K562 (cell line): Measurements from ENCODE around the gene LRRC8A. TPM values are rescaled to one million over a fixed set of nuclear protein-coding genes. Genes with fewer than 3 reads are reported as not detected.

Experiments
- ATAC-seq: fragments of 200-7000 bp; cut with Tn5 transposase; 3 replicates; pipeline ENCODE4 v1.9.1; 2020; ENCODE audit warnings: moderate library complexity
- BruUV-seq: library from RNA; stranded (reverse); fragments of 400-500 nt; replicated peaks from 2 replicates; lab custom pipeline; 2021; lab: Mats Ljungman, UMichigan
- CTCF ChIA-PET: fragments of 300-600 bp; formaldehyde crosslinking; extraction: SDS; loops from one replicate; lab custom pipeline; 2021; ENCODE audit warnings: low intra/inter-chr PET ratio; lab: Yijun Ruan, JAX
- POLR2A ChIA-PET: fragments of 300-600, 350-650 bp; sonication (Branson Sonifier 250); formaldehyde crosslinking; extraction: SDS; loops from one replicate; lab custom pipeline; 2021; ENCODE audit warnings: antibody characterized with exemption, inconsistent platforms; lab: Yijun Ruan, JAX
- DNase-seq, 4 experiments: peaks; one replicate each; pipeline versions ENCODE4 v3.0.0 to v3.0.0-alpha.2; 2011 to 2018; ENCODE audit warnings: low spot score in 3 of 4, mixed read lengths in 3 of 4; ENCODE audit errors: extremely low read depth in 1 of 4
- FAIRE-seq: peaks from 2 replicates; lab custom pipeline; 2011; peaks lifted over from hg19 to GRCh38; lab: Jason Lieb, UNC
- H2AFZ ChIP-seq: 2 replicates; pipeline ENCODE4 v1.6.0; 2011; ENCODE audit warnings: low read depth, low read length, control low read depth, inconsistent platforms
- H3K27ac ChIP-seq: fragments of 200-600 bp; 3 replicates; pipeline ENCODE4 v1.8.0; 2011; ENCODE audit warnings: low read depth, mild to moderate bottlenecking, control low read depth, inconsistent platforms, low read length, moderate library complexity, mixed read lengths; ENCODE audit errors: extremely low read depth
- H3K27me3 ChIP-seq, 2 experiments: fragments of 300-600 bp in 1 of 2; 2 replicates in 1 of 2; 3 replicates in 1 of 2; pipeline versions ENCODE4 v1.6.0 to v1.8.0; 2011; ENCODE audit warnings: inconsistent platforms in 2 of 2, low read length in 2 of 2, mild to moderate bottlenecking in 1 of 2, mixed read lengths in 1 of 2, moderate library complexity in 1 of 2; ENCODE audit not compliant: control insufficient read depth in 2 of 2, insufficient read depth in 2 of 2
- H3K36me3 ChIP-seq: fragments of 300-600 bp; 3 replicates; pipeline ENCODE4 v1.8.0; 2011; ENCODE audit warnings: mild to moderate bottlenecking, low read length, inconsistent platforms; ENCODE audit not compliant: control insufficient read depth, insufficient read depth
- H3K4me1 ChIP-seq, 2 experiments: fragments of 200-600 bp in 1 of 2; replicated peaks in 1 of 2; 2 replicates in 1 of 2; 3 replicates in 1 of 2; pipeline versions ENCODE4 v1.5.1 to v1.8.0; 2011; ENCODE audit warnings: inconsistent platforms in 2 of 2, low read length in 2 of 2, mild to moderate bottlenecking in 1 of 2, mixed read lengths in 1 of 2, moderate library complexity in 1 of 2; ENCODE audit not compliant: control insufficient read depth in 2 of 2, insufficient read depth in 2 of 2
- H3K4me2 ChIP-seq: 2 replicates; pipeline ENCODE4 v1.6.1; 2011; ENCODE audit warnings: low read length, control low read depth, inconsistent platforms, mixed read lengths; ENCODE audit not compliant: insufficient read depth
- H3K4me3 ChIP-seq: fragments of 200-600 bp; sonication (generic), shearing (Covaris generic); 2 replicates; pipeline ENCODE4 v1.5.1; 2016; ENCODE audit warnings: control low read depth, inconsistent platforms
- H3K79me2 ChIP-seq: fragments of 200-600 bp; 3 replicates; pipeline ENCODE4 v1.8.0; 2011; ENCODE audit warnings: low read length, inconsistent platforms; ENCODE audit not compliant: control insufficient read depth, insufficient read depth
- H3K9ac ChIP-seq, 2 experiments: 2 replicates each; pipeline versions ENCODE4 v1.6.0 to v1.6.1; 2011; ENCODE audit warnings: low read depth in 2 of 2, low read length in 2 of 2, control low read depth in 1 of 2, inconsistent platforms in 1 of 2, mild to moderate bottlenecking in 1 of 2, mixed read lengths in 1 of 2; ENCODE audit not compliant: insufficient read depth in 1 of 2
- H3K9me1 ChIP-seq: one replicate; pipeline ENCODE4 v1.6.0; 2011; ENCODE audit warnings: inconsistent platforms, mild to moderate bottlenecking, low read length, moderate library complexity; ENCODE audit not compliant: control insufficient read depth, insufficient read depth
- H3K9me3 ChIP-seq: replicated peaks from 2 replicates; pipeline ENCODE4 v1.5.1; 2011; ENCODE audit warnings: low read depth, low read length, inconsistent platforms; ENCODE audit not compliant: control insufficient read depth, insufficient read depth
- H4K20me1 ChIP-seq: replicated peaks from 2 replicates; pipeline ENCODE4 v1.6.1; 2011; ENCODE audit warnings: low read length, inconsistent platforms, mixed read lengths; ENCODE audit not compliant: control insufficient read depth, insufficient read depth
- CEBPG ChIP-seq, 3 experiments: fragments of 200-800 bp in 1 of 3; sonication (Bioruptor generic) in 1 of 3; sonication (generic) in 1 of 3; formaldehyde crosslinking in 1 of 3; IDR thresholded peaks in 2 of 3; conservative IDR thresholded peaks in 1 of 3; 2 replicates each; pipeline versions ENCODE4 v1.6.1 to v1.8.0; 2016 to 2022; ENCODE audit warnings: missing compliant biosample characterization in 2 of 3, missing genetic modification characterization in 2 of 3, mild to moderate bottlenecking in 1 of 3, missing genetic modification reagents in 1 of 3
- FOXJ3 ChIP-seq: sonication (generic); formaldehyde crosslinking; IDR thresholded peaks from 2 replicates; pipeline ENCODE4 v1.4.0; 2020; ENCODE audit warnings: mild to moderate bottlenecking, missing genetic modification reagents
- MAX ChIP-seq: sonication (generic); formaldehyde crosslinking; IDR thresholded peaks from 2 replicates; pipeline ENCODE4 v1.9.0; 2022; ENCODE audit warnings: mild to moderate bottlenecking, missing genetic modification reagents
- POLR3G ChIP-seq: IDR thresholded peaks from 2 replicates; pipeline ENCODE4 v1.6.1; 2011; ENCODE audit not compliant: insufficient read length, insufficient replicate concordance; ENCODE audit errors: extremely low read depth
- ZBTB34 ChIP-seq: fragments of 250-450 bp; sonication (Bioruptor Pico); IDR thresholded peaks from 2 replicates; pipeline ENCODE4 v1.8.0; 2021; ENCODE audit warnings: mild to moderate bottlenecking, moderate library complexity
- WGBS: fragments of 100-300 bp; shearing (Covaris generic); methylation state at CpG from one replicate; pipeline ENCODE4 v1.1.6; 2016; ENCODE audit warnings: low coverage, mixed read lengths; ENCODE audit not compliant: insufficient coverage; ENCODE audit errors: missing lambda C conversion rate; 5-methylcytosine and 5-hydroxymethylcytosine counted together
- in situ Hi-C: fragments of 300-500 bp; cut with MboI; formaldehyde crosslinking; loops from 4 replicates; pipeline ENCODE4 v1.15.0; 2018; ENCODE audit warnings: inconsistent platforms, mixed read lengths
- intact Hi-C: fragments of 100-400 bp; cut with micrococcal nuclease; formaldehyde crosslinking; loops from 2 replicates; pipeline ENCODE4 v1.14.2; 2022
- polyA plus RNA-seq, 8 experiments: library from polyadenylated mRNA; depleted of rRNA in 4 of 8; stranded (reverse) in 5 of 8; unstranded in 3 of 8; fragments of >200 nt; fragmentation: Nextera tagmentation in 2 of 8; fragmentation: Illumina TruSeq in 1 of 8; extraction: Ambion mirVana in 2 of 8; extraction: Trizol in 1 of 8; gene quantifications; 2 replicates each; pipeline versions ENCODE4 v1.2.1 to v1.2.3, GENCODE V29; 2011 to 2014; ENCODE audit warnings: inconsistent platforms in 1 of 8, missing spikeins in 1 of 8
- total RNA-seq, 7 experiments: library from RNA; depleted of rRNA in 6 of 7; stranded (reverse); fragments of >200 nt in 6 of 7; fragmentation: Illumina TruSeq in 2 of 7; extraction: Trizol in 2 of 7; gene quantifications; 2 replicates each; pipeline versions ENCODE4 v1.2.1 to v1.2.3, GENCODE V29; 2011 to 2021; ENCODE audit warnings: low replicate concordance in 1 of 7

Gene LRRC8A
- total and polyA plus RNA-seq, 9 of the 15 experiments (the other 6 are each of a cell fraction or from before 2014, with no cell fraction given), result 2.9 to 24.7 (median 8.9) TPM

GRCh38 chr9:128846680-128847030, 35.3 kb upstream of the LRRC8A start:
- CTCF ChIA-PET, result interaction anchor here (0.7 kb wide), 1 partner anchor 94 kb away, joined by 3 read pairs; no protein-coding TSS in a partner anchor

GRCh38 chr9:128847803-128848202, 34.1 kb upstream of the LRRC8A start:
- H3K4me3 ChIP-seq, result no peak overlapping the region
- H3K9me3 ChIP-seq, result peaks cover 12% of the 10 kb centered on the region
- ATAC-seq, result no peak
- H3K9me1 ChIP-seq, result peaks cover 10% of the 10 kb centered on the region
- POLR2A ChIA-PET, result no interaction called here
- no peak for DNase-seq
- no peak for TF ChIP-seq ZBTB34 (CRISPR knock-in tag)
- CTCF ChIA-PET, result no interaction called here
- no peaks in the 10 kb centered on the region for H3K27me3 ChIP-seq
- no peaks in the 10 kb centered on the region; the same call in 2 of the 3 replicates for H3K36me3 ChIP-seq
- 100% methylated on average over 1 of the region's 1 CpG for WGBS
- H3K4me1 ChIP-seq, result peaks cover 21 to 26% of the 10 kb centered on the region in 2 experiments; a peak in 4 of 5 replicates
- no peak overlapping the region for H3K27ac ChIP-seq
- no peak overlapping the region for H2AFZ ChIP-seq
- no peak overlapping the region for H3K4me2 ChIP-seq
- H4K20me1 ChIP-seq, result no peaks in the 10 kb centered on the region
- in situ Hi-C loops (no loop called here), intact Hi-C loops (no loop called here)
- no peak overlapping the region for H3K9ac ChIP-seq
- peaks cover 4% of the 10 kb centered on the region; the same call in 1 of the 3 replicates for H3K79me2 ChIP-seq
- no peak for FAIRE-seq
- no TSS peak for BruUV-seq

More at GRCh38 chr9:128846680-128847030, 35.3 kb upstream of the LRRC8A start:
- no peak for ATAC-seq
- no peak overlapping the region for H3K4me2 ChIP-seq
- no peak overlapping the region for H3K4me3 ChIP-seq
- peaks cover 7% of the 10 kb centered on the region; the same call in 2 of the 3 replicates for H3K36me3 ChIP-seq
- peak overlapping the region; percentile 79; the same call in 2 of the 3 replicates for H3K27ac ChIP-seq
- BruUV-seq, result no TSS peak
- peak in 1 of 4 experiments; percentile 6 for DNase-seq
- H3K9me1 ChIP-seq, result peaks cover 10% of the 10 kb centered on the region
- H3K9ac ChIP-seq, result peak overlapping the region; percentile 55 to 76; a peak in 3 of 4 replicates
- 86% methylated on average over 3 of the region's 3 CpGs for WGBS
- in situ Hi-C loops, result no loop called here
- peaks cover 4% of the 10 kb centered on the region; the same call in 1 of the 3 replicates for H3K79me2 ChIP-seq
- no peaks in the 10 kb centered on the region for H3K27me3 ChIP-seq
- FAIRE-seq, result no peak
- intact Hi-C loops, result no loop called here
- POLR2A ChIA-PET, result interaction anchor here (0.7 to 2.5 kb wide), 2 partner anchors 15 to 17 kb away, joined by 3 to 9 read pairs; partner anchors contain the start of gene SPOUT1
- H3K4me1 ChIP-seq, result peaks cover 21 to 26% of the 10 kb centered on the region in 2 experiments; a peak in 4 of 5 replicates
- H3K9me3 ChIP-seq, result peaks cover 12% of the 10 kb centered on the region
- H2AFZ ChIP-seq, result no peak overlapping the region
- no peak for TF ChIP-seq FOXJ3 (CRISPR knock-in tag)
- TF ChIP-seq POLR3G, result no peak
- 0 out of 2 replicates have a peak, but pooled peaks have one; percentile 23 for TF ChIP-seq CEBPG (CRISPR knock-in tag; IDR thresholded peaks at IDR 0.05)
- TF ChIP-seq CEBPG (tag; conservative IDR thresholded peaks at IDR 0.05 in 1 of 2, IDR thresholded peaks at IDR 0.05 in 1 of 2), result no peak
- TF ChIP-seq MAX, result 0 out of 2 replicates have a peak, but pooled peaks have one; percentile 14
- H4K20me1 ChIP-seq, result no peaks in the 10 kb centered on the region
